Stimulated activated CD4-positive, alpha-beta T cell treated with anti-CD3 and anti-CD28 coated beads, TNF-alpha, amount 100 ng/mL, for 1 hour (primary cell): ENCODE results near the gene FGF14.

ENCODE experiments used
- DNase-seq, 3 donors: peaks; one replicate each; pipeline ENCODE4 v3.0.0-alpha.2; 2020; ENCODE audit warnings: low read depth in 3 of 3, low spot score in 1 of 3

The FGF14 gene

DNA sequence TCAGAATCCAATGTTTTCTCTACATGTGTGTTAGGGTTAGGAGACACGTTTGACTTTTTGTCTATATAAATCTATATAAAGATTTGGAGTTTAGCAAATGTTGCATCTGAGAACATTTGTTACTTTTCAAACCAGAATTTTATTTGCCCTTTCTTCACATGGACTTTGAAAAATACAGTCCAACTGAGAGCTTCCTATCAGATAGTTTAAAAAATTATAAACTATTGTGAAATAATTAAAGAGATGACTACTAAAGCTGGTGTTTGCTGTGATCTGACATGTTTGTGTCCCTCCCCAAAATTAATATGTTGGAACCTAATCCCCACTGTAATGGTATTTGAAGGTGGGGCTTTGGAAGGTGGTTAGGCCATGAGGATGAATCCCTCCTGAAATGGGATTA, 652.3 kb downstream of the FGF14 start:
- no peak for DNase-seq

DNA sequence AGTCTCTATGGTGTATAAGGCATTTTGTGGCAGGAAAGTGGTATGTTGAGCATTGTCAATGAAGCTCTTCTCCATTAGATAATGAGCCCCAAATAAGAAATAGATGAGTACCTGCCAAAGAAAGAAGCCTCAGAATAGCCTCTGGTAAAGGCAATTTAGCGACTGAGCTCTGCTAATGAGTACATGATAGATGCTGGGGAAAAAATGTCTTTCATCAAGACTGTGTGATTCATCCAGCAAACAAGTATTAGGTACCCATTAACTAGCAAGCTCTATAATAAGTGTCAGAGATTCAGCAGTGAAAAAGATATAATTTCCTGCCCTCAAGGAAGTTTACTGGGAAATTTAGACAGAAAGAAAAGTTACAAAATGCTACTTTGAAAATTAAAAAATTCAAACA, 654.8 kb downstream of the FGF14 start:
- no peak for DNase-seq

DNA sequence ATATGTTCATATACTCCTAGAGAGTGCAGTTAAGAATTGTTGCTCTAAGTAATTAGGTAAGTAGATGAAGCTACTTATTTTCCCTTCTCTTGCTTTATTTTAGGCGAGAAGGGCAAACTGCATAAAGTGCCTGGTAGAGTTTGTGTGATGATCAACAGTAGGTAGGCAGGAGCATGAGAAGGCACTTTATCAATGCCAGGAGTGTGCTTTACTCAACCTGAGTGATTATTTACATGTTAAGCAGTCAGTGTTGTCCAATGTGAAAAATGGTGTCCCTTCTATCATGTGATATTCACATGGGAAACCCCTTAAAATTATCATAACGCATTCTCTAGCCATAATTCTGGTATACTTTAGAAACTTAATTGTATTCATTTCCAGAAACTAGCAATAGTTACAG, 655.3 kb downstream of the FGF14 start:
- DNase-seq: no peak

DNA sequence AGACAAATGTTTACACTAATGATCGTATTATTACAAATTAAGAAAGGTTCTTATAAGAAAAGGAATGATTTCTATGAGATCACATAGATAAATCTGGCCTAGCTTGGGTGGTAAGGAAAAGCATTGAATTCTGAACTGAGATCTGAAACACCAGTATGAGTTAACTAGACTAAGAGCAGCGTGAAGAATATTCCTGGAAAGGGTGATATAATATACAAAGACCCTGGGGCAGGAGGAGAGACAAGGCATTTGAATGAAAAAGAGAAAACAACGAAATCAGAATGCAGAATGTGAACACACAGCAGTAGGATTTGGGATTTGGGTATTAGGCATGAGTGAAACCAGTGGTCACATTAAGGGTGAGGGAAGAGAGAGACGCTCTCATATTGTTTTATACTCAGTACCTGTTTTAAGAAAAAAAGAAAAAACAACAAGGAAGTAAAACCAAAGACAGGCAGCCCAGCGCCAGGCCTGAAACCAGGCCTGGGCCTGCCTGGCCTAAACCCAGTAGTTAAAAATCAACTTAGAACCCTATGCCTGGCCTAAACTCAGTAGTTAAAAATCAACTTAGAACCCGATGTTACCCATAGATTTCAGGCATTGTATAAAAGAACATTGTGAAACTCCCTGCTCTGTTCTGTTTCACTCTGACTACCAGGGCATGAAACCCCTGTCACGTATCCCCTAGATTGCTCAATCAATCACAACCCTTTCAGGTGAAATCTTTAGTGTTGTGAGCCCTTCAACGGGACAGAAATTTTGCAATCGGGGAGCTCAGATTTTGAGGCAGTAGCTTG, 662.3 kb downstream of the FGF14 start:
- no peak for DNase-seq

DNA sequence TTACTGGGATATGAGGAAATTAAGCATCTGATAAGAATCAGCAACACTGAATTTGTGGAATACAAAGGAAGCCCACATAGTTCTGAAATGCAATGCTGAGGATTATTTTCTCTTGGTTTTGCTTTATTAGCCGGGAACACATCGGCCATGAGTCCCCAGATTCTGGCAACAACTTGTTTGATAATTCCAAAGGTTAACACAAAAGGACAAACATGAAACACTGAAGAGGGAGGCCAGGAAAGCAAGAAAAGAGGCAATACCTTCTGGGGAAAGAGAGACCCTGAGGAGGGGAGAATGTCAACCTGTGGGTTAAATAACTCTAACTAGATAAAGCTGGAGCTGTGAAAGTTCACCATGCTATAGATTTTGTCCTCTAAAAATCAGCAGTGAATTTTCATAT, 663.5 kb downstream of the FGF14 start:
- no peak for DNase-seq

DNA sequence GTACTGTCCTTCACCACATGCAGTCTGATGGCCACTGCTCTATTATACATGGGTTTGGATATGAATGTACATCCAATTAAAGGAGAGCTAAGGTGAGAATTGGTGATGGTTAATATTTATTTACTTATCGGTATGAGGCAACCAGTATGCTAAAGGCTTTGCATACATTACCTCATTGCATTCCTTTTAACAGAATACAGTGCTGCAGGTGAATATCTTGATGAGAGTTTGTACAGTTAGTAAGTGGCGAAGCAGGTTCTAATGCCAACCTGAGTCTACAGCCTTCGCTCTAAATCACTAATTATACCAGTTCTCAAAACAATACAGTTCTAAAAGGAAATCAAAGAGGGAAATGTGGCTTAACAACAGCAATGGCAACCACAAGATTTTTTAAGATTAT, 665.3 kb downstream of the FGF14 start:
- no peak for DNase-seq

DNA sequence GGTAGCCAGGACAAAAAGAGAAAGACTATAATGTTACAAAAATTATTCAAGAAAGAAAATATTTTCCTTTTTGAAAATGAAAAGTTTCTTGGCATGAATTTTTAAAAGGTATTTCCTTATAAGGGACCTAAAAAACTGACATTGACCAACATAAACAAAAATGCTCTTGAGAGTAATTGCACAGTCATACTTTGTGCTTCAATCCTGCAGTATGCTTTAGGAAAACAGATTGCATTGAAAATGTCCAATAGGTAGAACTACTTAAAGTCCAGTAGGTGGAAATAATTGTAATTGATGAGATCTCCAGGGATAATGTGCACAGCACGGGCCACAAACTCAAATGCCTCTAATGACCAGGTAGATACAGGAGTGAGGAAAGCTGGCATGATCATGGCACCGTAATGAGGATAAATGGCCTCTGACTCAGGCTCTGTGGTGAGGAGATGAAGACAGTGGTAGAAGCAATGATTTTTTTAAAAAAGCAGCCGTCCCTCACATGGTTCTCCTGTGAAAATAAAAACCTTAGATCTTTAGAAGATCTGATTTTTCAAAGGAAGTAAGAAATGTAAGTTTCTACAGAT, 671.3 kb downstream of the FGF14 start:
- no peak for DNase-seq

DNA sequence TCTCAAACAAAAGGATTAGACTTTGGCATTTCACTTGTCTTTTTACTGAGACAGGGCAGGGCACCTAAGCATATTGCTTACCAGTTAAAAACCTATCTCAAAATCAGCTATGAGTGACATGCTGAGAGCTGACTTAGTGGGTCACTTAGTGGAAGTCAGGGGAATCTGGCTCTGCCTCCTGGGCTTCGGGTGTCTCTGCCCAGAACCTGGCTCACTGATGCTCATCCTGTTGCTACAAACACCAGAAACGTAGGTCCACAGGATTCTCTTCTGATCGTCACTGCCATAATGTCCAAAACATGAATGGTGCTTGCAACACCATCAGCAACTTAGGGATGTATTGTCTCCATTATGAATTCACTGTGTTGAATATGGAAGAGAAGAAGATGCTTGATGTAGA, 673.2 kb downstream of the FGF14 start:
- DNase-seq: no peak

DNA sequence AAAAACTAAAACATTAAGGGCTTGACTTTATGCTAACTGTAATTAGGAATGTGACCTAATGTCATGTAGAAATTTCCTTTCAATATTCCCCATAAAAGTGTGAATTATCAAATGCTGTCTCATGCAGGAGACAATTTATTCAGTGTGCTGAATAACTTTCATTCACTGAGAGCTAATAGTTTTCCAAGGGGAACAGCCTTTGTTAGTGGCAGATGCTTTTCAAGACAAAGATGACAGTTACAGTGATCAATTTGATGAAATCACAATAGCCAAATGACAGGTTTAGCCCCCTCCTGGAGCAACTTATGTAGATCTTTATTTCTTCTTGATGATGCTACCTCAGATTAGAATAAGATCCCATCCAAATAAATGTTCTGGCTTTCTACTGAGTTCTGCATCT, 673.8 kb downstream of the FGF14 start:
- DNase-seq: no peak

DNA sequence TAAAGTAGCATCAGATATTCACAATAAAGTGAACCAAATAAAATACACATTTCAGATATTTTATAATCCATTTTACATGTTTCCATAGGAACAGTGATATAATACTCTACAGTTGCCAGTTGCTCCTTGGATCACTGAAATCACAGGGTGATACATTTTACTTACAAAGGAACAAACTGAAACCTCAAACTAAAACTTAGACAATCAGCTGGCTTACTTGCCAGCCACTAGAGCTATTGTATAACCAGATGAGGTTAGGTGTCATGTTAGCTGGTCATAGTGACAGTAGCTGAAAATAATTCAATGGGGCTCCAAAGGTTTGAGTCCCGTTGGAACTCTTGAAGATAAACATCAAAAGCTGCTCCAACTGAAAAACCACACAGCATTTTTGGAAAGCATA, 674.7 kb downstream of the FGF14 start:
- DNase-seq: no peak

DNA sequence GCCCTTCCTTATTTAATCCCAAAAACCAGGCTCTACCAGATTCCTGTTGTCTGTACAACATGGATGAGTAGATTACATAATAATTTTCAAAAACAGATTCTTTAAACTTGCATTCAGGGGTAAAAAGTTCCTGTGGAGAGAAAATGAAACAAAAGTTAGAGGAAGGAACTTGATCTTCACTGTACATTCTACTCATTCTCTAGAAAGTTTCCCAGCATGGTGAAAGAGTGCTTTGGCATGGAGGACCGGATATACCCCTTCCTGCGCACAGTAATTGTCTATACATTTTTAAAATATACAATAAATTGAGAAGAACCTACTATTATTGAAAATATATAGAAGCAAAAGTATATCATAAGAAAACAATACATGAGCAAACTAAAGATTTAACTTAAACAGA, 675.2 kb downstream of the FGF14 start:
- no peak for DNase-seq

DNA sequence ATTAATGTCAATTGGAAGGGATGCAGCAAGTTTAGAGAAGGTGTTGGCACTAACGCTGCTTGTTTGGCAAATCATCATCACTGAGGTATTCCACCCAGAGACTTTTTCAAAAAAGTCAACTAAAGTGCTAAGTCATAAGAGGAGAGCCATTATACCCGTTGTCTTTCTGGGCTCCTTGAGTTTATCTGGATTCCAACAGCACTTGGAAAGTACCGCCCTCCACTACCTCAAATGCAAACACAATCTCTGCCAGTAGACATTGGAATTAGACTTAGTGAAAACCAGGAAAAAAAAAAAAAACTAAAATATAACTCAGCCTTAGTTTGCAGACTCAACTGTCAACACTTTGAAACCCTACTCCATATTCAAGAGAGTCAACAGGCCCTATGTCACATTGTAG, 683.4 kb downstream of the FGF14 start:
- DNase-seq: no peak

DNA sequence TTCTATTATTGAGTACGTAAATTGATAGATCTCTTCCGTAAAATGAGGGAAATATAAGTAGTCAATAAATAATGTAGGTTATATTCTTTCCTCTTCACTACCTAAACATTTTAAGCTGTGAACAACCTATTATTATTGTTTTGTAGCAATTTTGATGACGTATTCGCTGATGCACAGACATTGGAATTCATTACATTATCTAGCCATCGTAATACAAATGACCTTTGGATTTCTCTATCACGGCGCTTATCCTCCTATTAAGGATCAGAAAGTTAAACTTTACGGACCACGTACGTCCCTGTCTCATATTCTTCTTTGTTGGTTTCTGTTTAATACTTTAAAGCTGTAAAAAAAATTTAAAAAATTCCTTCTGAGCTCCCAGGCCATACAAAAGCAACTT, 684.5 kb downstream of the FGF14 start:
- no peak for DNase-seq

DNA sequence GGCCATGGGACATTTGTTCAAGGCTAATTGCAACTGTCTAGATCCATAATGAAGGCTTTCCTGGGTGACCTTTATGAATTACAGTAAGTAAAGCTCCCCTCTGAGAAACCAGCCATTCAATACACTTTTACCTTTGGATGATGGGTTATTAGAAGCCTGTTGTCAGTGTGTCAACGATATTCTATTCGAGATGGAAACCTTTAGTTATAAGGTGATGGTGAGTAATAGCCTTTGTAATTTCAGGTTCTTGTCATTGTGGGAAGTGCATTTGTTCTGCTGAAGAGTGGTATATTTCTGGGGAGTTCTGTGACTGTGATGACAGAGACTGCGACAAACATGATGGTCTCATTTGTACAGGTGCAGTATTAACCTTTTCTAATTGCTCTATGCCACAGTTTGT, 687.7 kb downstream of the FGF14 start:
- no peak for DNase-seq

DNA sequence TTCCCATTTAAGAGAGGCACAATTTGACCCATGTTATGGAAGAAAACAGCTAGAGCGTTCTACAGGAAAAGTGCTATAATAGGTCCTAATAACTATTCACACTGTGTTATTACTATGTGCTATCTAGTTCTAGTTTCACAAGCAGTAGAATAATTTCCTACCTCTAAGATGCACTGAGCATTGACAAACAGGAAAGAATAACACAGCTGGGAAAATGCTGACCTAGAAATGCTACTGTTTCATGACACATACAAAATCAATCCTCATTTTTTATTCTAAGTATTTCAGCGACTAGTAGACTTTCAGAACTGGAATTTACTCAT, 689.9 kb downstream of the FGF14 start:
- DNase-seq: no peak

DNA sequence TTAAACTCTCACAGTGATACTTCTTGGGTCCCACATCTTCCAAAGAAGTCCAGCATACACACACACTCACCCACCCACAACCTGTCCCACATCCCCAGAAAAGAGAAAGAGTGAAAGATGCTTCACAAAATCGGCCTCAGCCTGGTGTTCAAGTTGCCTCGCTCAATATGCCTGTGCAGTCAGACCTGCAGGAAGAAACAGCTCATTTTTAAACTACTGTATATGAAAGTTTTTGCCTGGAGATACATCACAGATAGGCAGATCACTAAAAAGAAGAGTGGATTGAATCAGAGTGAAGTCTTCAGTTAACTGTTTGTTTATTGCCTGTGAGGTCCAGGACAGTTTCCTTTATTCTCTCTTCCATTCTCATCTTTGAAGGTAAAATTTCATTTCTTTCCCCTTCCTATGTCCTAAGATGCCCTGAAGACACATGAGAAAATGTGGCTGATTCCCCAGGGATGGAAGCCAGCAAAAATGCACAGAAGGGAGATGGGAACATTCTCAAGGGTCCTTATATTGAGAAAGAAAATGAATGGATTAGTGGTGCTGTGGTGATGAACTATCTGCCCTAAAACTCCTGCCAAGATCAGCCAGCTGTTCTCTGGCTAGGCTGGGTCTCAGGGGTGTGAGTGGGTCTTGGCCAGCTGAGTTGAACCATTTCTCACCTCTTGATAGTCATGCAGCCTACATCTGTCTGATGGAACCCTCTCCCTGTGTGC, 690.4 kb downstream of the FGF14 start:
- DNase-seq: no peak

DNA sequence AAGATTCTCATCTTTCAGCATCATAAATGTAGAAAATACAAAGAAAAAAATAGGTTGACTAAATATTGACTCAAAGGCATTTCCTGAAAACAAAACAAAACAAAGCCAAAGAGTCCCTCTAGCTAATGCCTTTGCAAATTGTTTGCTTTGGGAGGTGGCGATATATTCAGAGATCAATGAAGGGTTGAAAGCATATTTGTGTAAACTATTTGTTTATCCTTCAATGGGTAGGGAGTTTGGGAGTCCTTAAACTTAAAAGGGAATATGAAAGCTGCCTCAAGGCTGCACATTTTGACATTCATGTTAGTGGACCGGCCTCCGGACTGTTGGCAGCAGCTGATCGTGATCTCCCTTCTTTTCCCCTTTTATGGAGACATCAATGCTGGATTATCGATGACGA, 691.9 kb downstream of the FGF14 start:
- no peak for DNase-seq

DNA sequence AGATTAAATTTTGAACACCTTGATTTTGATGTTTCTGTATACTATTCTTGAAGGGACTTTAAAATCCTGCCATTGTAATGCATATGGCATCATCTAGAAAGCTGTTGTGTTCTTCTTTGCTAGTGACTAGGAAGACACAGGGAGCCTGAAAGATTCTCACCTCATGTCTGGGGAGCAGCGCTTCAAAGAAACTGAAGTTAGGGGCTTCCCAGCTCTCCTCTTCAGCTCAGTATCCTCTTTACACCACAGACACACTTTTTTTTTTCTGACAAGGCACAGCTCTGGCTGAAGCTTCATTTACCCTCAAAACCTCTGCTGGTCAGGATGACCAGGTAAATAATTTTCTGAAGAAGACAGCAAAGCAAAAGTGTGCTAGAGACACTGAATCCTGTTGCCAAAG, 693.7 kb downstream of the FGF14 start:
- DNase-seq: no peak

DNA sequence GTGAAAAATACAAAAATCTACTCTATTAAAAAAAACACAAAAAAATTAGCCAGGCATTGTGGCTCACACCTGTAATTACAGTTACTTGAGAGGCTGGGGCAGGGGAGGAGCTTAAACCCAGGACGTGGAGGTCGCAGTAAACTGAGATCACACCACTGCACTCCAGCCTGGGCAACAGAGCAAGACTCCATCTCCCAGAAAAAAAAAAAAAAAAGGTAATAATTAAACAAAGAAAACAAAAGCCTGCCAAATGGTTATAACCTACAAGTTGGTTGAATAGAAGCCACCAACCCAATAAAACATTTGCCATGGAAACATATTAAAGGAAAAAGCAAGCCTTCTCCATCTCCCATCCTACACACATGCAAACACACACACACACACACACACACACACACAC, 694.2 kb downstream of the FGF14 start:
- DNase-seq: no peak

DNA sequence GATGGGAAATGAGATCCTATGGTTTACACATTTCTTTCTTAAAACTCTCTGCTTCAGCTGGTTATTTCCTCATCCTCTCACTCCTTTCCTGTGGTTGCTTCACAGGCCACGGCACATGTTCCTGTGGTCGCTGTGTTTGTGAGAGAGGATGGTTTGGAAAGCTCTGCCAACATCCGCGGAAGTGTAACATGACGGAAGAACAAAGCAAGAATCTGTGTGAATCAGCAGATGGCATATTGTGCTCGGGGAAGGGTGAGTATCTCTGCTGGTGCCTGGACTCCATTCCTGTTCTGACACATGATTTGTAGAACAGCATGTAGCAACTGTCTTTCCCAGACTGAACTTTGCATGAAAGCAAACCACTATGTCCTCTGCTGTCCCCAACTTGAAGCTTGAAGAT, 695.2 kb downstream of the FGF14 start:
- no peak for DNase-seq

DNA sequence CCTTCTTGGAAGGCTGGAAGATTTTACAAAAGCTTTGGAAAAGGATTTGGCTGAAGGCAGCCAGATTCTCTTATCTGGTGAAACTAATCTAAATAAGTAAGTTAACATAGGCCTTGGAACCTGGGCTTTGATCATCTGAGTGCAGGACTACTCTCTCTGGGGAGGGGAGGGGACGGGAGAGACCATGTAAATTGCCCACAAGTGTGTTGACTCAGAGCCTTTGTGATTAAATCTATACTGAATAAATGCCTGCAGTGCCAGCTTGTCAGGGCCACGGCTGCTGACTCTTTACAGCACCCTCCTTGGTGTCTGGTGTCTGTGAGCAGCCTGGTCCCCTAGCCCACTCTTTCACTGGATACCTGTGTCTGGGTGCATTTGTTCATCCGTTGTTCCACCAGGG, 698.0 kb downstream of the FGF14 start:
- DNase-seq: no peak

DNA sequence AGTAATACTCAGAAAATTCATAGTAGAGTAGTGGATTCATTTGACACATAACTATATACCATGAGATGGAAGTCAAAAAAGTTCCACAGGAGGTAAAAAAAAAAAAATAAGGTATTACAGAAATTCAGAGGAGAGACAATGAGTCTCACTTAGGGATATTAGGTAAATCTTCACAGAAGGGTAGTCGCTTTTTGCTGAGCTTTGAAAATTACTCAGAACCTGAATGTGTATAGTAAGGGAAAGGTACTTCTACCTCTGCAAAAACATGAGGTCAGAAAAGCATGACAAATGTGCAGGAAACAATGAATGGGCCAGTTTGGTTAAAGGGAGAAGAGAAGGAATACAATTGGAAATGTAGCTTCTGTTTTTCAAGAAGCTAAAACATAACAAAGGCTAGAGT, 698.8 kb downstream of the FGF14 start:
- no peak for DNase-seq

DNA sequence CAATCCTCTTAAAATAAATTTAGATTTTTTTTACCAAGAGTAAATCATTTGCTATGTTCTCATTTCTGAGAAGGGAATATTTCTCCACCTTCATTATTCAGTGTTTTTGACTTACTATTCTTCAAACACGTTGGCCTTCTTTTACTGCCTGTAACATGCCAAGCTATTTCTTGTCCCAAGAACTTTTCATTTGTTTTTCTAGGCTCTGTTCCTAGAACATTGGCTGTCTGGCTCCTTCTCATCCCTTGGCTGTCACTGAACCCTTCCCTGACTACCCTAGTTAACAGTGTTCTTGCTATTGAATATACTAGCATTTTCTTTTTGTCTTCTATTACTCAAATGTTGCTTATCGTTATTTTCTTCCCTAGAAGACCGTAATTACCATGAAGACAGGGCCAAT, 701.2 kb downstream of the FGF14 start:
- DNase-seq: no peak
